Lower leg skin (tissue), 3 donors: ENCODE measurements around the gene C6orf15.

ENCODE experiments used
- POLR2A ChIP-seq, 2 donors: fragments of 450-650 bp; IDR thresholded peaks; one replicate each; pipeline ENCODE4 v1.6.1; 2016 to 2017; ENCODE audit warnings: antibody characterized with exemption in 2 of 2, mild to moderate bottlenecking in 1 of 2, moderate library complexity in 1 of 2
- TF ChIP-seq, protein P1 (sequence below), 3 donors: fragments of 450-650 bp; IDR thresholded peaks; one replicate each; pipeline ENCODE4 v1.5.1; 2016; ENCODE audit warnings: antibody characterized with exemption in 3 of 3, mild to moderate bottlenecking in 3 of 3, moderate library complexity in 2 of 3

- TF ChIP-seq, protein P1, sequence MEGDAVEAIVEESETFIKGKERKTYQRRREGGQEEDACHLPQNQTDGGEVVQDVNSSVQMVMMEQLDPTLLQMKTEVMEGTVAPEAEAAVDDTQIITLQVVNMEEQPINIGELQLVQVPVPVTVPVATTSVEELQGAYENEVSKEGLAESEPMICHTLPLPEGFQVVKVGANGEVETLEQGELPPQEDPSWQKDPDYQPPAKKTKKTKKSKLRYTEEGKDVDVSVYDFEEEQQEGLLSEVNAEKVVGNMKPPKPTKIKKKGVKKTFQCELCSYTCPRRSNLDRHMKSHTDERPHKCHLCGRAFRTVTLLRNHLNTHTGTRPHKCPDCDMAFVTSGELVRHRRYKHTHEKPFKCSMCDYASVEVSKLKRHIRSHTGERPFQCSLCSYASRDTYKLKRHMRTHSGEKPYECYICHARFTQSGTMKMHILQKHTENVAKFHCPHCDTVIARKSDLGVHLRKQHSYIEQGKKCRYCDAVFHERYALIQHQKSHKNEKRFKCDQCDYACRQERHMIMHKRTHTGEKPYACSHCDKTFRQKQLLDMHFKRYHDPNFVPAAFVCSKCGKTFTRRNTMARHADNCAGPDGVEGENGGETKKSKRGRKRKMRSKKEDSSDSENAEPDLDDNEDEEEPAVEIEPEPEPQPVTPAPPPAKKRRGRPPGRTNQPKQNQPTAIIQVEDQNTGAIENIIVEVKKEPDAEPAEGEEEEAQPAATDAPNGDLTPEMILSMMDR (IDR thresholded peaks at IDR 0.05), result no peak
- no peak for TF ChIP-seq POLR2A (IDR thresholded peaks at IDR 0.05)
Observed at GRCh38 chr6:31121131-31121790, 8.9 kb upstream of the C6orf15 start.
